OCI-LY7 (cell line): Measurements from ENCODE around the gene EEF1A2. TPM values are rescaled to one million over a fixed set of nuclear protein-coding genes. Genes with fewer than 3 reads are reported as not detected.

Source experiments
- BruUV-seq: library from RNA; stranded (reverse); fragments of 400-500 nt; replicated peaks from 2 replicates; lab custom pipeline; 2021; lab: Mats Ljungman, UMichigan
- CTCF ChIA-PET: fragments of 300-600 bp; sonication (Branson Sonifier 250); formaldehyde crosslinking; loops from one replicate; lab custom pipeline; 2022; ENCODE audit warnings: antibody characterized with exemption; ENCODE audit not compliant: unreplicated experiment; lab: Charles Lee
- POLR2A ChIA-PET: fragments of 300-600 bp; sonication (Branson Sonifier 250); formaldehyde crosslinking; loops from one replicate; lab custom pipeline; 2022; ENCODE audit warnings: antibody characterized with exemption; lab: Charles Lee
- DNase-seq: peaks from one replicate; pipeline ENCODE4 v3.0.0-alpha.2; 2015; ENCODE audit warnings: low spot score
- H2AFZ ChIP-seq: fragments of 200-600 bp; sonication (generic), shearing (Covaris generic); 2 replicates; pipeline ENCODE4 v1.6.1; 2014; ENCODE audit warnings: mild to moderate bottlenecking, antibody characterized with exemption, low read length, moderate library complexity
- H3K27ac ChIP-seq: fragments of 200-600 bp; sonication (generic); 2 replicates; pipeline ENCODE4 v1.5.1; 2014; ENCODE audit warnings: mixed run types, low read depth, mild to moderate bottlenecking, moderate library complexity, low read length, inconsistent platforms; ENCODE audit not compliant: poor library complexity, severe bottlenecking
- H3K36me3 ChIP-seq: fragments of 200-600 bp; sonication (generic); 2 replicates; pipeline ENCODE4 v1.6.1; 2014; ENCODE audit warnings: mild to moderate bottlenecking, antibody characterized with exemption, low read length, moderate library complexity, mixed read lengths; ENCODE audit not compliant: insufficient read depth
- H3K4me1 ChIP-seq: fragments of 200-600 bp; sonication (generic); 2 replicates; pipeline ENCODE4 v1.5.1; 2014; ENCODE audit warnings: mild to moderate bottlenecking, low read length; ENCODE audit not compliant: insufficient read depth, poor library complexity, severe bottlenecking
- H3K4me2 ChIP-seq: fragments of 200-600 bp; sonication (generic); 2 replicates; pipeline ENCODE4 v1.6.1; 2014; ENCODE audit warnings: mild to moderate bottlenecking, low read length
- H3K4me3 ChIP-seq: fragments of 200-600 bp; sonication (generic); 2 replicates; pipeline ENCODE4 v1.5.1; 2014; ENCODE audit warnings: mild to moderate bottlenecking, low read depth, low read length; ENCODE audit not compliant: poor library complexity, severe bottlenecking
- H3K79me2 ChIP-seq: fragments of 200-600 bp; sonication (generic); 2 replicates; pipeline ENCODE4 v1.6.1; 2016; ENCODE audit warnings: low read depth, mild to moderate bottlenecking, low read length, moderate library complexity, mixed read lengths; ENCODE audit not compliant: insufficient read depth
- H3K9me2 ChIP-seq: fragments of 200-600 bp; sonication (generic); 2 replicates; pipeline ENCODE4 v1.6.1; 2016; ENCODE audit warnings: mild to moderate bottlenecking, low read length, mixed read lengths; ENCODE audit not compliant: insufficient read depth
- H3K9me3 ChIP-seq: fragments of 200-600 bp; sonication (generic); 2 replicates; pipeline ENCODE4 v1.6.1; 2014; ENCODE audit warnings: mild to moderate bottlenecking, mixed run types, low read length, mixed read lengths
- H4K20me1 ChIP-seq: fragments of 200-600 bp; sonication (generic); 2 replicates; pipeline ENCODE4 v1.6.1; 2014; ENCODE audit warnings: mild to moderate bottlenecking, antibody characterized with exemption, low read length, moderate library complexity, mixed read lengths; ENCODE audit not compliant: insufficient read depth
- CTCF ChIP-seq: fragments of 200-600 bp; sonication (generic); conservative IDR thresholded peaks from 2 replicates; pipeline ENCODE4 v1.5.1; 2014; ENCODE audit warnings: mild to moderate bottlenecking, antibody characterized with exemption, low read length, moderate library complexity, mixed read lengths
- EZH2phosphoT487 ChIP-seq: fragments of 200-600 bp; sonication (generic); IDR thresholded peaks from 2 replicates; pipeline ENCODE4 v1.6.1; 2018; ENCODE audit warnings: low read depth, borderline replicate concordance, mild to moderate bottlenecking, mixed run types, antibody characterized with exemption, low read length, moderate library complexity, mixed read lengths
- intact Hi-C: fragments of 100-400 bp; cut with micrococcal nuclease; formaldehyde crosslinking; loops from one replicate; pipeline ENCODE4 v1.10.0; 2022; ENCODE audit not compliant: unreplicated experiment
- total RNA-seq, 2 experiments: library from RNA; depleted of rRNA in 1 of 2; stranded (reverse); fragments of >200 nt in 1 of 2; shearing (Covaris generic) in 1 of 2; gene quantifications; 2 replicates each; pipeline ENCODE4 v1.2.3, GENCODE V29; 2014 to 2022

Gene EEF1A2
- total RNA-seq, 2 experiments from 2014 or later = 0.22 TPM; not detected in 1

- H4K20me1 ChIP-seq = no peaks in the 10 kb centered on the region
- no peak overlapping the region for H2AFZ ChIP-seq
- no peak overlapping the region for H3K27ac ChIP-seq
- H3K4me2 ChIP-seq = no peak overlapping the region
- H3K79me2 ChIP-seq = no peaks in the 10 kb centered on the region
- no peaks in the 10 kb centered on the region for H3K9me2 ChIP-seq
- BruUV-seq = no TSS peak
- ChIA-PET POLR2A (no interaction called here), CTCF (no interaction called here)
- no peak for DNase-seq
- TF ChIP-seq CTCF (no peak), EZH2phosphoT487 (no peak)
- H3K4me3 ChIP-seq = no peak overlapping the region
- intact Hi-C loops = no loop called here
- 0 out of 2 replicates have a peak, but pooled peaks cover 5% of the 10 kb centered on the region for H3K9me3 ChIP-seq
- H3K36me3 ChIP-seq = no peaks in the 10 kb centered on the region
- no peaks in the 10 kb centered on the region for H3K4me1 ChIP-seq
Measured at GRCh38 chr20:63446216-63447024, 52.5 kb downstream of the EEF1A2 start.

- intact Hi-C loops = no loop called here
- H3K79me2 ChIP-seq = no peaks in the 10 kb centered on the region
- BruUV-seq = no TSS peak
- ChIA-PET POLR2A (no interaction called here), CTCF (no interaction called here)
- 0 out of 2 replicates have a peak, but pooled peaks cover 5% of the 10 kb centered on the region for H3K9me3 ChIP-seq
- DNase-seq = no peak
- no peaks in the 10 kb centered on the region for H3K9me2 ChIP-seq
- TF ChIP-seq EZH2phosphoT487 = no peak
- no peak for TF ChIP-seq CTCF
- no peaks in the 10 kb centered on the region for H3K36me3 ChIP-seq
- H3K4me2 ChIP-seq = no peak overlapping the region
- H4K20me1 ChIP-seq = no peaks in the 10 kb centered on the region
- H3K27ac ChIP-seq = no peak overlapping the region
- no peaks in the 10 kb centered on the region for H3K4me1 ChIP-seq
- no peak overlapping the region for H2AFZ ChIP-seq
- no peak overlapping the region for H3K4me3 ChIP-seq
Measured at GRCh38 chr20:63445075-63445734, 53.7 kb downstream of the EEF1A2 start.
